T-cell (primary cell): ENCODE results near the gene NKAP. TPM values are rescaled to one million over a fixed set of nuclear protein-coding genes. Genes with fewer than 3 reads are reported as not detected.

Experiments
- ATAC-seq, 4 experiments: fragments of 200-7000 bp in 3 of 4; fragments of 150-1000 bp in 1 of 4; cut with Tn5 transposase; replicated peaks in 1 of 4; 1 replicate in 3 of 4; 2 replicates in 1 of 4; pipeline ENCODE4 v1.10.0; 2021; ENCODE audit warnings: moderate library complexity in 3 of 4, mild to moderate bottlenecking in 2 of 4, moderate number of reproducible peaks in 1 of 4
- CTCF ChIA-PET, 2 donors: fragments of 300-600 bp; sonication (Branson Sonifier 250); formaldehyde crosslinking; loops; one replicate each; lab custom pipeline; 2022; ENCODE audit warnings: antibody characterized with exemption in 2 of 2; lab: Charles Lee
- POLR2A ChIA-PET, 2 donors: fragments of 300-600 bp; sonication (Branson Sonifier 250); formaldehyde crosslinking; loops; one replicate each; lab custom pipeline; 2022; ENCODE audit warnings: antibody characterized with exemption in 2 of 2; lab: Charles Lee
- DNase-seq, 35 experiments: peaks; one replicate each; pipeline versions ENCODE4 v3.0.0 to v3.0.0-alpha.2; 2013 to 2023
- H3K27ac ChIP-seq: one replicate; pipeline ENCODE4 v1.5.1; 2013; ENCODE audit warnings: low read length
- H3K27me3 ChIP-seq, 2 experiments: replicated peaks in 1 of 2; 1 replicate in 1 of 2; 2 replicates in 1 of 2; pipeline versions ENCODE4 v1.6.1 to v1.7.0; 2013; ENCODE audit warnings: low read length in 1 of 2, mixed read lengths in 1 of 2; ENCODE audit not compliant: control insufficient read depth in 2 of 2, insufficient read depth in 2 of 2; ENCODE audit errors: extremely low read depth in 1 of 2
- H3K36me3 ChIP-seq, 2 donors: 1 replicate in 1 of 2; 2 replicates in 1 of 2; pipeline versions ENCODE4 v1.6.1 to v1.7.0; 2013; ENCODE audit warnings: low read length in 1 of 2; ENCODE audit not compliant: control insufficient read depth in 2 of 2, insufficient read depth in 1 of 2; ENCODE audit errors: extremely low read depth in 1 of 2
- H3K4me1 ChIP-seq, 2 experiments: 1 replicate in 1 of 2; 2 replicates in 1 of 2; pipeline versions ENCODE4 v1.6.1 to v1.7.0; 2013; ENCODE audit warnings: low read length in 2 of 2, mixed read lengths in 1 of 2; ENCODE audit not compliant: insufficient read depth in 2 of 2, control insufficient read depth in 1 of 2; ENCODE audit errors: extremely low read depth in 1 of 2
- H3K4me3 ChIP-seq, 2 donors: 1 replicate in 1 of 2; 2 replicates in 1 of 2; pipeline versions ENCODE4 v1.5.1 to v1.7.0; 2013; ENCODE audit warnings: mild to moderate bottlenecking in 2 of 2, low read length in 1 of 2, moderate library complexity in 1 of 2; ENCODE audit not compliant: control insufficient read depth in 1 of 2; ENCODE audit errors: extremely low read depth in 1 of 2
- H3K9me3 ChIP-seq: 2 replicates; pipeline ENCODE4 v1.7.0; 2013
- H3K27ac Mint-ChIP-seq, 2 donors: one replicate each; pipeline ENCODE4 v1.8.0; 2020 to 2021; ENCODE audit warnings: mild to moderate bottlenecking in 2 of 2, mixed read lengths in 2 of 2
- H3K27me3 Mint-ChIP-seq, 2 donors: one replicate each; pipeline ENCODE4 v1.8.0; 2021 to 2022; ENCODE audit warnings: mixed read lengths in 2 of 2
- H3K36me3 Mint-ChIP-seq: one replicate; pipeline ENCODE4 v1.8.0; 2021; ENCODE audit warnings: mixed read lengths
- H3K4me1 Mint-ChIP-seq, 3 donors: one replicate each; pipeline ENCODE4 v1.8.0; 2020 to 2022; ENCODE audit warnings: mixed read lengths in 3 of 3, mild to moderate bottlenecking in 1 of 3
- H3K4me3 Mint-ChIP-seq, 3 donors: one replicate each; pipeline ENCODE4 v1.8.0; 2020 to 2022; ENCODE audit warnings: mild to moderate bottlenecking in 3 of 3, mixed read lengths in 3 of 3, moderate library complexity in 3 of 3
- H3K9me3 Mint-ChIP-seq, 3 donors: one replicate each; pipeline ENCODE4 v1.8.0; 2020 to 2022; ENCODE audit warnings: mixed read lengths in 3 of 3
- WGBS: methylation state at CpG from one replicate; pipeline ENCODE4 v1.1.5; 2013; ENCODE audit warnings: missing lambda C conversion rate; ENCODE audit not compliant: insufficient coverage; 5-methylcytosine and 5-hydroxymethylcytosine counted together
- total RNA-seq, 35 experiments: library from RNA in 6 of 35; stranded (reverse) in 6 of 35; fragments of 120-200 nt in 1 of 35; gene quantifications; one replicate each; pipeline versions ENCODE4 v1.2.1 to v1.2.4 and lab custom pipeline; 2013 to 2026

NKAP gene
- total RNA-seq, 5 donors from 2014 or later (not counting 1 experiment from before 2014, with no cell fraction given): 12.2 to 16.9 (median 14.2) TPM

DNA sequence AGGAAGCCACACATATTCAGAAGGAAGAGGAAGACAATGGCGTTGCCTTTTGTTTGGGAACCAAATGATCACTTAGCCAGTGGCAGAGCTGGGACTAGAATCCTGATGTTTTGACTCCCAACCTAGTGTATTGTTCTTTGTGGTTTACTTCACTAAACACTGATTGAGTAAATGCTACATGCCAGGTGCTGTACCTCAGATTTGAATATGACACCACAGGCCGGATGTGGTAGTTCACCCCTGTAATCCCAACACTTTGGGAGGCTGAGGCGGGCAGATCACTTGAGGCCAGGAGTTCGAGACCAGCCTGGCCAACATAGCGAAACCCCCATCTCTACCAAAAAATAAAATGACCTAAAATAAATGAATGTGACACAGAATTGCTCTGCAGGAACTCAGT lies 63.5 kb downstream of the NKAP start:
- H3K36me3 Mint-ChIP-seq: peaks cover 3% of the 10 kb centered on the region
- no peak overlapping the region for H3K4me3 ChIP-seq
- H3K4me1 ChIP-seq: peaks cover 0 to 9% of the 10 kb centered on the region in 2 experiments
- ChIA-PET CTCF (interaction anchor here (0.8 to 1.1 kb wide), 4 partner anchors 9 to 95 kb away, joined by 3 to 6 read pairs (median 3); partner anchors contain the start of genes RNF113A (in 1 of the 2) and RPL39 (in 1 of the 2)), POLR2A (no interaction called here)
- no peaks in the 10 kb centered on the region for H3K27me3 ChIP-seq
- H3K4me3 Mint-ChIP-seq: no peak overlapping the region
- peaks cover 0 to 11% of the 10 kb centered on the region in 2 donors for H3K36me3 ChIP-seq
- DNase-seq (peak in 1 of 35 experiments; percentile 19), ATAC-seq (peak in 1 of 4 experiments; percentile 33)
- no peaks in the 10 kb centered on the region for H3K9me3 ChIP-seq
- H3K27ac Mint-ChIP-seq: peak overlapping the region; percentile 19 to 67
- no peaks in the 10 kb centered on the region for H3K9me3 Mint-ChIP-seq
- no peak overlapping the region for H3K27ac ChIP-seq
- peaks cover 0 to 12% of the 10 kb centered on the region in 2 donors for H3K27me3 Mint-ChIP-seq
- no CpG with 5 or more reads among the region's 5 CpGs for WGBS
- H3K4me1 Mint-ChIP-seq: peaks cover 13 to 21% (median 21%) of the 10 kb centered on the region in 3 donors

DNA sequence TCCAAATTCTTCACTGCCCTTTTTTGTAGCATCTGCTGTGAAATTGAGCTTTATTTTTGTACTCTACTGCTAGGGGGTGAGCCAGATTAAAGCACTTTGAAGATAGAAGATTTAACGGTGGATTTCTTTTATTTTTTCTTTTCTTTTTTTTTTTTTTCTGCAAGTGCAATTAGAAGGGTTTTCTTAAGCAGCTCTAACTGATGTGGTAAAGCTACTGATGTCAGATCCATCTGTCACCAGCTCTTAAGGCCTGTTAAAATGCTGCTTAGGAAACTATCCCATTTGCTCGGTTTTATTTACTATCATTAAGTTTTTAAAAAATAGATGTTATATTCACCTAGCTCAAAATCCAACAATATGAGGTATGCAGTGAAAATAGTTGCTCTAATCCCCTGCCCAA lies 64.8 kb downstream of the NKAP start:
- H3K4me1 ChIP-seq: peaks cover 0 to 9% of the 10 kb centered on the region in 2 experiments
- ATAC-seq: peak in 1 of 4 experiments; percentile 66
- no peak overlapping the region for H3K4me3 ChIP-seq
- Mint-ChIP-seq H3K4me3 (no peak overlapping the region), H3K4me1 (peaks cover 13 to 24% (median 23%) of the 10 kb centered on the region in 3 donors), H3K9me3 (no peaks in the 10 kb centered on the region), H3K36me3 (peaks cover 3% of the 10 kb centered on the region), H3K27ac (peak overlapping the region in 1 of 2 donors; percentile 25), H3K27me3 (peaks cover 0 to 12% of the 10 kb centered on the region in 2 donors)
- no peaks in the 10 kb centered on the region for H3K9me3 ChIP-seq
- H3K27ac ChIP-seq: no peak overlapping the region
- peak in 1 of 35 experiments; percentile 18 for DNase-seq
- POLR2A ChIA-PET: interaction anchor here (0.6 to 0.7 kb wide), 3 partner anchors 8 to 626 kb away, joined by 3 to 5 read pairs (median 3); no protein-coding TSS in a partner anchor
- CTCF ChIA-PET: interaction anchor here (0.6 to 1.6 kb wide), 11 partner anchors 9 to 105 kb away, joined by 3 to 8 read pairs (median 3); partner anchors contain the start of gene RPL39 (in 2 of the 2)
- no CpG with 5 or more reads among the region's 2 CpGs for WGBS
- peaks cover 0 to 21% of the 10 kb centered on the region in 2 donors for H3K36me3 ChIP-seq
- H3K27me3 ChIP-seq: no peaks in the 10 kb centered on the region

DNA sequence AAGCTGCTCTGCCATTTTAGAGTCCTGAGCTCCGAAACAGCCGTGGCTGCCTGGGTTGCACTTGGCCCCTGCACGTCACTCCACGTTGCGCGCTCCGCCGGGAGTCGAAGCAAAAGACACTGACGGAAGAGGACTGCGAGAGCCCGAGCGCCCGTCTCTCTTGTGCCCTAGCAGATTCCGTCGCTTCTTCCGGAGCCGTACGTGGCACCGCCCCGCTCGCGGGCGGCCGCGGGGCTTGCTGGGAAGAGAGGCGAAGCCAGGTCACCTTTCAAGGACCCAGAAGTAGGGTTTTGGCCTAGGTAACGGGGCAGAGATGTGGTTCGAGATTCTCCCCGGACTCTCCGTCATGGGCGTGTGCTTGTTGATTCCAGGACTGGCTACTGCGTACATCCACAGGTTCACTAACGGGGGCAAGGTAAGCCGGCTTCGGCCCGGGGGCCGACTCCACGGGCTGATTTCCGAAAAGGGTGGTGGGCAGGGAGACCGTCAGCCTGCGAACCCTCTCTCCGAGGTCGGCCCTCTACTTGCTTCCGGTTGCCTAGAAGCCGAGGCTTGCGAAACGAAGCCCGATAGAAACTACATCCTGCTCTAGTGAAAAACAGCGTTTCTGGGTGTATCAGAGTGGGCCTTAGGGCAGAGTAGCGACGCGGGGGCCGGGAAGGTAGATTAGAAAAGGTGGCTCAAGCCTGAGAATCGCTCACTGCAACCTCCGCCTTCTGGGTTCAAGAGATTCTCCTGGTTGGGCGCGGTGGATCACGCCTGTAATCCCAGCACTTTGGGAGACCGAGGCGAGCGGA lies 71.8 kb downstream of the NKAP start, which contains the start of the genes NDUFA1 and RNF113A:
TSS of gene NDUFA1 (plus strand) at position 234 of the 797 bp plus-strand sequence. CDS start at position 314, 80 bp downstream.
TSS of gene RNF113A (minus strand) at position 135 of the 797 bp plus-strand sequence. CDS start at position 15, 120 bp downstream.
- H3K27me3 ChIP-seq: no peaks in the 10 kb centered on the region
- POLR2A ChIA-PET: interaction anchor here (0.6 to 3.4 kb wide), 5 partner anchors 19 to 297 kb away, joined by 5 to 28 read pairs (median 7); partner anchors contain the start of genes RPL39 (in 2 of the 2), UBE2A (in 1 of the 2) and UPF3B (in 1 of the 2)
- peak within 1 kb of the TSS; percentile 96 for H3K27ac ChIP-seq
- Mint-ChIP-seq H3K27ac (peak within 1 kb of the TSS; percentile 97 to 100), H3K9me3 (no peaks in the 10 kb centered on the region), H3K4me1 (peaks cover 14 to 37% (median 35%) of the 10 kb centered on the region in 3 donors), H3K36me3 (no peaks in the 10 kb centered on the region), H3K27me3 (no peaks in the 10 kb centered on the region), H3K4me3 (peak within 1 kb of the TSS; percentile 93 to 100 (median 100))
- H3K36me3 ChIP-seq: peaks cover 0 to 16% of the 10 kb centered on the region in 2 donors
- CTCF ChIA-PET: interaction anchor here (0.5 to 2.4 kb wide), 5 partner anchors 9 to 247 kb away, joined by 3 to 15 read pairs (median 7); partner anchors contain the start of genes RPL39 (in 1 of the 2) and UPF3B (in 1 of the 2)
- DNase-seq: peak; percentile 62 to 92 (median 84)
- no peaks in the 10 kb centered on the region for H3K9me3 ChIP-seq
- under 1% methylated on average over 33 of the region's 62 CpGs for WGBS
- H3K4me3 ChIP-seq: peak within 1 kb of the TSS; percentile 69 to 84
- peak; percentile 90 to 95 (median 90) for ATAC-seq
- H3K4me1 ChIP-seq: peaks cover 2 to 20% of the 10 kb centered on the region in 2 experiments

DNA sequence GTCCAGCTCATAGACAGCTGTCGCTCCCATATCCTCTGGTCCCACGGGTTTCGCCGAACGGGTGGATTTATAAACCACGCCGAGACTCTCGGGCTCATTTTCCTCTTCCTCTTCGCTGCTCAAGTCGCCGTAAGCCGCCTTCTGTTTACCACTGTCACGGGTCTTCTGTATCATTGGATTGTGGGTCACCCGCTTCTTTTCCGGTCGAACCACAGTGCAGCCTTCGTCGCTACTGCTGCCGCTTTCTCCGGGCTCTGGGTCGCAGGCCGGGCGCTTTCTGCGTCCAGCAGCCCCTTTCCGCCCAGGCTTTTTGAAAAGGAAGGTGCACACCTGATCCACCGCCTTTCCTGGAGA lies 72.3 kb downstream of the NKAP start:
- peak overlapping the region; percentile 96 for H3K27ac ChIP-seq
- CTCF ChIA-PET: interaction anchor here (0.5 to 2.4 kb wide), 6 partner anchors 9 to 246 kb away, joined by 3 to 15 read pairs (median 6); partner anchors contain the start of genes RPL39 (in 1 of the 2) and UPF3B (in 1 of the 2)
- Mint-ChIP-seq H3K36me3 (no peaks in the 10 kb centered on the region), H3K4me1 (peaks cover 14 to 37% (median 35%) of the 10 kb centered on the region in 3 donors), H3K9me3 (no peaks in the 10 kb centered on the region), H3K27me3 (no peaks in the 10 kb centered on the region), H3K27ac (peak overlapping the region; percentile 97 to 100), H3K4me3 (peak overlapping the region; percentile 93 to 100 (median 100))
- peaks cover 0 to 14% of the 10 kb centered on the region in 2 donors for H3K36me3 ChIP-seq
- peak overlapping the region; percentile 69 to 84 for H3K4me3 ChIP-seq
- POLR2A ChIA-PET: interaction anchor here (0.6 to 3.4 kb wide), 6 partner anchors 9 to 297 kb away, joined by 3 to 28 read pairs (median 6); partner anchors contain the start of genes RPL39 (in 2 of the 2), UBE2A (in 1 of the 2) and UPF3B (in 1 of the 2)
- no peaks in the 10 kb centered on the region for H3K27me3 ChIP-seq
- 0% methylated on average over 20 of the region's 26 CpGs for WGBS
- DNase-seq (peak in 4 of 35 experiments; percentile 14 to 51 (median 26)), ATAC-seq (peak; percentile 40 to 51 (median 46))
- H3K9me3 ChIP-seq: no peaks in the 10 kb centered on the region
- peaks cover 2 to 20% of the 10 kb centered on the region in 2 experiments for H3K4me1 ChIP-seq

Other genes with a start within 250 kb of the NKAP start
- 1 to 10 TPM in 3 of 5 donors, under 1 TPM in 1, not detected in 1; 0.48 to 2.2 (median 1.6) TPM for gene SOWAHD, start 185.2 kb downstream of the NKAP start, total RNA-seq
- gene RPL39, start 152.1 kb downstream of the NKAP start, total RNA-seq: 1,000 to 10,000 TPM; 2,957 to 4,080 (median 3,439) TPM
- 10 to 100 TPM in 2 of 5 donors, 1 to 10 TPM in 3; 7.2 to 11.8 (median 9.6) TPM for gene UPF3B, start 90.8 kb downstream of the NKAP start, total RNA-seq
- 10 to 100 TPM; 23.4 to 40.5 (median 36.5) TPM for gene RNF113A, start 72.0 kb downstream of the NKAP start, total RNA-seq
- 10 to 100 TPM; 56.3 to 60.8 (median 58.0) TPM for gene NDUFA1, start 71.9 kb downstream of the NKAP start, total RNA-seq
- not detected for gene AKAP14, start 47.9 kb downstream of the NKAP start, total RNA-seq
- under 1 TPM in 1 of 5 donors, not detected in 4; 0.16 TPM for gene RHOXF2B, start 133.9 kb upstream of the NKAP start, total RNA-seq
- gene RHOXF1, start 172.2 kb upstream of the NKAP start, total RNA-seq: 1 to 10 TPM in 2 of 5 donors, under 1 TPM in 3; 0.60 to 1.5 (median 0.85) TPM
- gene RHOXF2, start 214.9 kb upstream of the NKAP start, total RNA-seq: under 1 TPM in 2 of 5 donors, not detected in 3; 0.09 to 0.10 TPM